Measurements from ENCODE around the gene LMX1B. TPM values are rescaled to one million over a fixed set of nuclear protein-coding genes. Genes with fewer than 3 reads are reported as not detected.

LMX1B gene
- total and polyA plus RNA-seq, 2 donors (not counting 3 experiments of a cell fraction or from before 2014, with no cell fraction given), result not detected

DNA sequence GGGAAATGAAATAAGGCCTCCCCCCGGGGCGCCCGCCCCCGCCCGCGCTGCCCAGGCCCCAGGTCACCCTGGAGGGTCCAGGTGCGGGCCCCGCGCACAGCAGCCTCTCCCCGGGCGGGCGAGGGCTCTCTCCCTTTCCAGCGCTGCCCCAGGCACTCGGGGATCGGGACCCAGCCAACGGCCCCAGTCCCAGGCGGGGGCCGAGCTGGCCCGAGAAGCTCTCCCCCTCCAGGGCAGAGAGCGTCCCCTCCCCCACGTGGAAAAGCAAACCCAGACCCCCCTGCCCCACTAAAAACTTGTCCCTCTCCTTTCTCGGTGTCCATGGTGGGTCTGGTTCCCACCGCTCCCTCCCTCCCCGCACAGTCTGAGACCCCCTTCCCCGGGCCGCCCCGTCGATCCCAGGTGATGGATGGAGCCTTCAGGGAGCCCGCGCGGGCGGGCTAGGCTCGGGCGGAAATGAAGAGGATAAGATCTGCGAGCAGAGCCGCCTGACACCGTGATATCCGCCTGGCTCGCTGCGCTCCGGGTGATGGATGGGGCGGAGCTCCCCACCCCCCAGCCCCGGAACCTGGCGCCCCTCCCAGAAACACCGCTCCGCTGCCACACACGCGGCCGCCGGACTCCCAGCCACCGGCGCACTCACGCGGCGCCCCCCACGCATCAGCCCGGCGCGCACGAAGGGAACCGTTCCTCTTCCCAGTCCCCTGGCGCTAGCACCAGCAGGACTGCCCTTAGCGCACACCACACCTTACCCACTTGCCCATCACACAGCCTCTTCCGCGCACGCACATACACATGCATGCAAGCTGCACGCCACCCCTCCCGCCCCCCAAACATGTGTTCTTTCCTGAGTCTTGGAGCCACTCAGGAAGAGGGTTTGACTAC, 109.4 kb downstream of the LMX1B start:
- TF ChIP-seq EZH2 (IDR thresholded peaks at IDR 0.05; ENCODE audit: borderline replicate concordance, low read depth, low read length, severe bottlenecking) (peak; percentile 46), JUN (IDR thresholded peaks at IDR 0.05; ENCODE audit: borderline replicate concordance, insufficient read depth, insufficient read length, low read depth) (no peak)

DNA sequence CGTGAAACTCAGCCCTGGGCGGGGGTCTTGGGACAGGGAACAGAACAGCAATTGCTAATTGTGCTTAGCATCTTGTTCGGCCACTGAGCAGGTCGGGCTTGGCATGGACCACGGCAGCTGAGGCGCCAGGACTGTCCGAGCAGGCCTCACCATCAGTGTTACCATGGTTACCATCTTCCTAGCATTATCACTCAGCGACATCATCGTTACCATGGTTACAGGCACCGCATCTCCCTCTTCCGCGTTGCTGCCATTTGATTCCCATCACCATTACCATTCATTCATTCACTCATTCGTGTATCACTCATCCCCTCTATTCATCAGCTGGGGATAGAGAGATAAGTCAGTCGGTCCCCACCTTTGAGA, 110.1 kb downstream of the LMX1B start:
- no peaks in the 10 kb centered on the region for H3K9me1 ChIP-seq (replicated peaks; ENCODE audit: control insufficient read depth, extremely low read depth, insufficient read depth, low read length)
- FAIRE-seq (no peak), DNase-seq (ENCODE audit: low read depth, low spot score) (no peak)
- H3K27me3 ChIP-seq (ENCODE audit: control insufficient read depth in 2 of 2, insufficient read depth in 2 of 2, low read length in 2 of 2), result peaks cover 9 to 12% of the 10 kb centered on the region in 2 experiments
- no peak overlapping the region for H3K4me3 ChIP-seq (replicated peaks in 1 of 3; ENCODE audit: insufficient read depth in 1 of 3, low read depth in 1 of 3, low read length in 3 of 3)
- intact Hi-C loops (cut with micrococcal nuclease), result no loop called here
- no TSS peak for BruUV-seq (replicated peaks)
- H3K4me1 ChIP-seq (ENCODE audit: control insufficient read depth, extremely low read depth, insufficient read depth, low read length), result no peaks in the 10 kb centered on the region
- H3K79me2 ChIP-seq (ENCODE audit: control insufficient read depth, insufficient read depth, low read length), result no peaks in the 10 kb centered on the region
- H3K36me3 ChIP-seq (ENCODE audit: control insufficient read depth in 2 of 2, extremely low read depth in 1 of 2, insufficient read depth in 2 of 2, low read length in 2 of 2), result no peaks in the 10 kb centered on the region
- H3K27ac ChIP-seq (ENCODE audit: insufficient read depth, low read depth, low read length), result no peak overlapping the region
- H3K4me2 ChIP-seq (ENCODE audit: insufficient read depth, low read length), result no peak overlapping the region
- POLR2A ChIA-PET, result no interaction called here
- TF ChIP-seq, protein P1, sequence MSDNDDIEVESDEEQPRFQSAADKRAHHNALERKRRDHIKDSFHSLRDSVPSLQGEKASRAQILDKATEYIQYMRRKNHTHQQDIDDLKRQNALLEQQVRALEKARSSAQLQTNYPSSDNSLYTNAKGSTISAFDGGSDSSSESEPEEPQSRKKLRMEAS (IDR thresholded peaks at IDR 0.05; ENCODE audit: insufficient read depth, insufficient read length), result no peak
- peak; percentile 37 for TF ChIP-seq EZH2 (IDR thresholded peaks at IDR 0.05; ENCODE audit: borderline replicate concordance, low read depth, low read length, severe bottlenecking)
- H3K9ac ChIP-seq (replicated peaks; ENCODE audit: extremely low read depth, insufficient read depth, low read length), result no peak overlapping the region
- H3K9me3 ChIP-seq (replicated peaks; ENCODE audit: control insufficient read depth, insufficient read depth, low read length), result no peaks in the 10 kb centered on the region
- CTCF ChIA-PET, result interaction anchor here (0.9 to 3.5 kb wide), 4 partner anchors 18 to 58 kb away, joined by 3 to 18 read pairs (median 4); no protein-coding TSS in a partner anchor
- dilution Hi-C loops (cut with MboI; ENCODE audit: extremely low pct_ligation_motif_present, low sequenced_read_pairs), result no loop called here
- H2AFZ ChIP-seq (ENCODE audit: low read depth, low read length), result no peak overlapping the region
- H4K20me1 ChIP-seq (replicated peaks; ENCODE audit: control insufficient read depth, extremely low read depth, insufficient read depth, low read length), result no peaks in the 10 kb centered on the region

More for the DNA sequence above, 109.4 kb downstream of the LMX1B start:
- no peak overlapping the region for H3K9ac ChIP-seq (replicated peaks; ENCODE audit: extremely low read depth, insufficient read depth, low read length)
- peak overlapping the region; percentile 49 for H3K4me2 ChIP-seq (ENCODE audit: insufficient read depth, low read length)
- no peaks in the 10 kb centered on the region for H3K79me2 ChIP-seq (ENCODE audit: control insufficient read depth, insufficient read depth, low read length)
- H3K9me3 ChIP-seq (replicated peaks; ENCODE audit: control insufficient read depth, insufficient read depth, low read length), result no peaks in the 10 kb centered on the region
- H3K4me1 ChIP-seq (ENCODE audit: control insufficient read depth, extremely low read depth, insufficient read depth, low read length), result no peaks in the 10 kb centered on the region
- H3K4me3 ChIP-seq (replicated peaks in 1 of 3; ENCODE audit: insufficient read depth in 1 of 3, low read depth in 1 of 3, low read length in 3 of 3), result peak overlapping the region; percentile 43 to 58 (median 57)
- FAIRE-seq, result no peak
- ChIA-PET CTCF (interaction anchor here (1.0 to 3.5 kb wide), 2 partner anchors 17 to 59 kb away, joined by 3 to 18 read pairs; no protein-coding TSS in a partner anchor), POLR2A (no interaction called here)
- BruUV-seq (replicated peaks), result no TSS peak
- peaks cover 9 to 16% of the 10 kb centered on the region in 2 experiments for H3K27me3 ChIP-seq (ENCODE audit: control insufficient read depth in 2 of 2, insufficient read depth in 2 of 2, low read length in 2 of 2)
- no peaks in the 10 kb centered on the region for H4K20me1 ChIP-seq (replicated peaks; ENCODE audit: control insufficient read depth, extremely low read depth, insufficient read depth, low read length)
- no peaks in the 10 kb centered on the region for H3K9me1 ChIP-seq (replicated peaks; ENCODE audit: control insufficient read depth, extremely low read depth, insufficient read depth, low read length)
- peak overlapping the region; percentile 78 for H2AFZ ChIP-seq (ENCODE audit: low read depth, low read length)
- no peak overlapping the region for H3K27ac ChIP-seq (ENCODE audit: insufficient read depth, low read depth, low read length)
- intact Hi-C loops (cut with micrococcal nuclease) (no loop called here), dilution Hi-C loops (cut with MboI; ENCODE audit: extremely low pct_ligation_motif_present, low sequenced_read_pairs) (no loop called here)
- no peaks in the 10 kb centered on the region for H3K36me3 ChIP-seq (ENCODE audit: control insufficient read depth in 2 of 2, extremely low read depth in 1 of 2, insufficient read depth in 2 of 2, low read length in 2 of 2)
- DNase-seq (ENCODE audit: low read depth, low spot score), result no peak

Measured in endothelial cell of umbilical vein (primary cell).